ENCODE data around the gene ZBTB4. TPM values are rescaled to one million over a fixed set of nuclear protein-coding genes. Genes with fewer than 3 reads are reported as not detected.

The ZBTB4 gene
- total RNA-seq, 1 donor from 2014 or later, result 20.2 TPM

GRCh38 chr17:7413346-7413985, 66.0 kb downstream of the ZBTB4 start:
- Mint-ChIP-seq H3K4me3 (ENCODE audit: low read depth) (no peak overlapping the region), H3K9me3 (no peaks in the 10 kb centered on the region), H3K36me3 (ENCODE audit: low read depth) (no peaks in the 10 kb centered on the region), H3K27me3 (ENCODE audit: low read depth) (peaks cover 8% of the 10 kb centered on the region), H3K27ac (peak overlapping the region; percentile 25), H3K4me1 (ENCODE audit: low read depth) (no peaks in the 10 kb centered on the region)
- intact Hi-C loops (cut with micrococcal nuclease), result no loop called here
- no peak for DNase-seq (ENCODE audit: low spot score)

- H3K27me3 Mint-ChIP-seq (ENCODE audit: low read depth), result peaks cover 10% of the 10 kb centered on the region
- no peaks in the 10 kb centered on the region for H3K4me1 Mint-ChIP-seq (ENCODE audit: low read depth)
- no peak overlapping the region for H3K4me3 Mint-ChIP-seq (ENCODE audit: low read depth)
- no peak for DNase-seq (ENCODE audit: low spot score)
- no peaks in the 10 kb centered on the region for H3K9me3 Mint-ChIP-seq
- H3K36me3 Mint-ChIP-seq (ENCODE audit: low read depth), result no peaks in the 10 kb centered on the region
- intact Hi-C loops (cut with micrococcal nuclease), result no loop called here
- no peak overlapping the region for H3K27ac Mint-ChIP-seq
Observed at GRCh38 chr17:7411427-7411750, 68.0 kb downstream of the ZBTB4 start.

- DNase-seq (ENCODE audit: low spot score), result no peak
- Mint-ChIP-seq H3K36me3 (ENCODE audit: low read depth) (no peaks in the 10 kb centered on the region), H3K27ac (no peak overlapping the region), H3K4me3 (ENCODE audit: low read depth) (no peak overlapping the region), H3K9me3 (no peaks in the 10 kb centered on the region), H3K27me3 (ENCODE audit: low read depth) (peaks cover 15% of the 10 kb centered on the region), H3K4me1 (ENCODE audit: low read depth) (peaks cover 2% of the 10 kb centered on the region)
- intact Hi-C loops (cut with micrococcal nuclease), result no loop called here
Observed at GRCh38 chr17:7410634-7411426, 68.6 kb downstream of the ZBTB4 start.

- no peak overlapping the region for H3K4me3 Mint-ChIP-seq (ENCODE audit: low read depth)
- H3K27ac Mint-ChIP-seq, result no peak overlapping the region
- peaks cover 18% of the 10 kb centered on the region for H3K27me3 Mint-ChIP-seq (ENCODE audit: low read depth)
- DNase-seq (ENCODE audit: low spot score), result no peak
- H3K36me3 Mint-ChIP-seq (ENCODE audit: low read depth), result no peaks in the 10 kb centered on the region
- intact Hi-C loops (cut with micrococcal nuclease), result no loop called here
- peaks cover 4% of the 10 kb centered on the region for H3K4me1 Mint-ChIP-seq (ENCODE audit: low read depth)
- H3K9me3 Mint-ChIP-seq, result no peaks in the 10 kb centered on the region
Observed at GRCh38 chr17:7409716-7410115, 69.7 kb downstream of the ZBTB4 start.

Other genes with a start within 250 kb of the ZBTB4 start
- 69.7 and 73.1 TPM in 2 replicates for gene DVL2, start 245.1 kb downstream of the ZBTB4 start, total RNA-seq
- gene PHF23, start 240.2 kb downstream of the ZBTB4 start, total RNA-seq, result 43.4 and 47.8 TPM in 2 replicates
- gene GABARAP, start 237.2 kb downstream of the ZBTB4 start, total RNA-seq, result 145 and 147 TPM in 2 replicates
- 170 and 181 TPM in 2 replicates for gene CTDNEP1, start 227.9 kb downstream of the ZBTB4 start, total RNA-seq
- 64.8 and 65.3 TPM in 2 replicates for gene ELP5, start 227.4 kb downstream of the ZBTB4 start, total RNA-seq
- 0.21 and 0.41 TPM in 2 replicates for gene CLDN7, start 217.2 kb downstream of the ZBTB4 start, total RNA-seq
- 0.14 and 0.25 TPM in 2 replicates for gene SLC2A4, start 197.9 kb downstream of the ZBTB4 start, total RNA-seq
- gene YBX2, start 185.0 kb downstream of the ZBTB4 start, total RNA-seq, result 0.43 and 0.51 TPM in 2 replicates
- gene EIF5A, start 172.0 kb downstream of the ZBTB4 start, total RNA-seq, result 1,189 and 1,199 TPM in 2 replicates
- 57.6 and 64.9 TPM in 2 replicates for gene GPS2, start 164.3 kb downstream of the ZBTB4 start, total RNA-seq
- gene NEURL4, start 150.3 kb downstream of the ZBTB4 start, total RNA-seq, result 45.7 and 47.7 TPM in 2 replicates
- 361 and 382 TPM in 2 replicates for gene ACAP1, start 143.1 kb downstream of the ZBTB4 start, total RNA-seq
- 8.0 and 8.5 TPM in 2 replicates for gene KCTD11, start 127.5 kb downstream of the ZBTB4 start, total RNA-seq
- 0.25 TPM in 1 of 2 replicates, not detected in the other for gene TMEM95, start 124.5 kb downstream of the ZBTB4 start, total RNA-seq
- gene TNK1, start 98.5 kb downstream of the ZBTB4 start, total RNA-seq, result 4.0 and 5.2 TPM in 2 replicates
- gene PLSCR3, start 85.1 kb downstream of the ZBTB4 start, total RNA-seq, result 75.4 and 76.2 TPM in 2 replicates
- 67.3 and 67.7 TPM in 2 replicates for gene TMEM256, start 75.5 kb downstream of the ZBTB4 start, total RNA-seq
- 3.9 and 4.2 TPM in 2 replicates for gene NLGN2, start 71.8 kb downstream of the ZBTB4 start, total RNA-seq
- gene SPEM1, start 59.3 kb downstream of the ZBTB4 start, total RNA-seq, result not detected in 2 replicates
- gene SPEM2, start 54.0 kb downstream of the ZBTB4 start, total RNA-seq, result not detected in 2 replicates
- not detected in 2 replicates for gene SPEM3, start 50.8 kb downstream of the ZBTB4 start, total RNA-seq
- gene TMEM102, start 44.2 kb downstream of the ZBTB4 start, total RNA-seq, result 13.4 and 14.8 TPM in 2 replicates
- 4.8 and 6.1 TPM in 2 replicates for gene FGF11, start 40.1 kb downstream of the ZBTB4 start, total RNA-seq
- 6.6 and 6.9 TPM in 2 replicates for gene CHRNB1, start 34.6 kb downstream of the ZBTB4 start, total RNA-seq
- gene SLC35G6, start 1.8 kb upstream of the ZBTB4 start, total RNA-seq, result not detected in 2 replicates
- gene POLR2A, start 4.7 kb upstream of the ZBTB4 start, total RNA-seq, result 247 and 261 TPM in 2 replicates
- gene TNFSF12, start 69.4 kb upstream of the ZBTB4 start, total RNA-seq, result 31.8 and 36.0 TPM in 2 replicates
- gene TNFSF13, start 79.1 kb upstream of the ZBTB4 start, total RNA-seq, result 2.9 and 3.5 TPM in 2 replicates
- 64.9 and 69.6 TPM in 2 replicates for gene SENP3, start 82.3 kb upstream of the ZBTB4 start, total RNA-seq
- 9.6 and 10.1 TPM in 2 replicates for gene CD68, start 100.0 kb upstream of the ZBTB4 start, total RNA-seq
- 98.6 and 106 TPM in 2 replicates for gene MPDU1, start 104.2 kb upstream of the ZBTB4 start, total RNA-seq
- 0.21 and 0.60 TPM in 2 replicates for gene SOX15, start 110.5 kb upstream of the ZBTB4 start, total RNA-seq
- gene FXR2, start 135.3 kb upstream of the ZBTB4 start, total RNA-seq, result 59.0 and 63.1 TPM in 2 replicates
- 25.4 and 27.9 TPM in 2 replicates for gene SAT2, start 148.2 kb upstream of the ZBTB4 start, total RNA-seq
- 0.46 TPM in 1 of 2 replicates, not detected in the other for gene SHBG, start 150.5 kb upstream of the ZBTB4 start, total RNA-seq
- 0.32 and 0.37 TPM in 2 replicates for gene ATP1B2, start 171.3 kb upstream of the ZBTB4 start, total RNA-seq
- gene TP53, start 207.9 kb upstream of the ZBTB4 start, total RNA-seq, result 165 and 174 TPM in 2 replicates
- 33.2 and 34.5 TPM in 2 replicates for gene WRAP53, start 208.8 kb upstream of the ZBTB4 start, total RNA-seq
- gene EFNB3, start 225.6 kb upstream of the ZBTB4 start, total RNA-seq, result not detected in 2 replicates
- not detected in 2 replicates for gene DNAH2, start 238.1 kb upstream of the ZBTB4 start, total RNA-seq

All from activated T-helper 2 cell treated with anti-CD3 and anti-CD28 coated beads, Interferon-gamma antibody, Interleukin-2, Interleukin-4, amounts not matched to agents 10 μg/mL and 5 μg/mL and 100 μg/mL, durations not matched to agents 14 hours and 24 hours and 36 hours (primary cell).